Renal pelvis (tissue), 12 donors: ENCODE measurements around the gene NAT14. TPM values are rescaled to one million over a fixed set of nuclear protein-coding genes. Genes with fewer than 3 reads are reported as not detected.
"Not testable (repeated sequence)": the region's sequence is repeated elsewhere in the genome, so short reads cannot be mapped to it uniquely, and the experiment has no call there.

Experiments
- DNase-seq: peaks from one replicate; pipeline ENCODE4 v3.0.0-alpha.2; 2013
- long read RNA-seq, 16 experiments: transcript quantifications; one replicate each; lab custom pipeline, GENCODE V29; 2026
- polyA plus RNA-seq, 3 donors: library from polyadenylated mRNA; unstranded; fragments of 120-200 nt; gene quantifications; one replicate each; pipeline ENCODE4 v1.2.1, GENCODE V29; 2013; ENCODE audit not compliant: insufficient read length in 3 of 3

NAT14 gene, protein sequence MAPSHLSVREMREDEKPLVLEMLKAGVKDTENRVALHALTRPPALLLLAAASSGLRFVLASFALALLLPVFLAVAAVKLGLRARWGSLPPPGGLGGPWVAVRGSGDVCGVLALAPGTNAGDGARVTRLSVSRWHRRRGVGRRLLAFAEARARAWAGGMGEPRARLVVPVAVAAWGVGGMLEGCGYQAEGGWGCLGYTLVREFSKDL
- 10 to 100 TPM; 45.7 to 58.9 (median 58.8) TPM for polyA plus RNA-seq
- long read RNA-seq, donor 1, transcript NAT14-201 (3 exons, 1,536 nt) = major isoform, 25 of 27 reads
- long read RNA-seq, donor 1, partial matches to known transcripts = 0 of 27 reads
- long read RNA-seq, donor 1, other reads (novel, unspliced or antisense) = 0 of 27 reads
- long read RNA-seq, donor 2, transcript NAT14-201 (3 exons, 1,536 nt) = major isoform, 19 of 20 reads
- long read RNA-seq, donor 2, partial matches to known transcripts = 0 of 20 reads
- long read RNA-seq, donor 2, other reads (novel, unspliced or antisense) = 0 of 20 reads
- long read RNA-seq, donor 3, transcript NAT14-201 (3 exons, 1,536 nt) = major isoform, 40 of 42 reads
- long read RNA-seq, donor 3, partial matches to known transcripts = 0 of 42 reads
- long read RNA-seq, donor 3, other reads (novel, unspliced or antisense) = 0 of 42 reads
- long read RNA-seq, donor 4, transcript NAT14-201 (3 exons, 1,536 nt) = major isoform, 23 of 25 reads
- long read RNA-seq, donor 4, partial matches to known transcripts = 0 of 25 reads
- long read RNA-seq, donor 4, other reads (novel, unspliced or antisense) = 0 of 25 reads
- long read RNA-seq, donor 5, transcript NAT14-201 (3 exons, 1,536 nt) = major isoform, 16 of 17 reads
- long read RNA-seq, donor 5, partial matches to known transcripts = 0 of 17 reads
- long read RNA-seq, donor 5, other reads (novel, unspliced or antisense) = 0 of 17 reads
- long read RNA-seq, donor 6, transcript NAT14-201 (3 exons, 1,536 nt) = major isoform, 20 of 22 reads
- long read RNA-seq, donor 6, partial matches to known transcripts = 0 of 22 reads
- long read RNA-seq, donor 6, other reads (novel, unspliced or antisense) = 0 of 22 reads
- long read RNA-seq, donor 7, transcript NAT14-201 (3 exons, 1,536 nt) = major isoform, 29 of 33 reads
- long read RNA-seq, donor 7, partial matches to known transcripts = 0 of 33 reads
- long read RNA-seq, donor 7, other reads (novel, unspliced or antisense) = 0 of 33 reads
- long read RNA-seq, donor 8, transcript NAT14-201 (3 exons, 1,536 nt) = major isoform, 8 of 23 reads
- long read RNA-seq, donor 8, partial matches to known transcripts = 14 of 23 reads
- long read RNA-seq, donor 8, other reads (novel, unspliced or antisense) = 0 of 23 reads
- long read RNA-seq, donor 9, transcript NAT14-201 (3 exons, 1,536 nt) = major isoform, 39 of 146 reads
- long read RNA-seq, donor 9, partial matches to known transcripts = 105 of 146 reads
- long read RNA-seq, donor 9, other reads (novel, unspliced or antisense) = 0 of 146 reads
- long read RNA-seq, donor 10, transcript NAT14-201 (3 exons, 1,536 nt) = major isoform, 21 of 24 reads
- long read RNA-seq, donor 10, partial matches to known transcripts = 0 of 24 reads
- long read RNA-seq, donor 10, other reads (novel, unspliced or antisense) = 0 of 24 reads
- long read RNA-seq, donor 11, transcript NAT14-201 (3 exons, 1,536 nt) = major isoform, 21 of 22 reads
- long read RNA-seq, donor 11, partial matches to known transcripts = 0 of 22 reads
- long read RNA-seq, donor 11, other reads (novel, unspliced or antisense) = 0 of 22 reads
- long read RNA-seq, donor 12, transcript NAT14-201 (3 exons, 1,536 nt) = major isoform, 27 of 31 reads
- long read RNA-seq, donor 12, partial matches to known transcripts = 0 of 31 reads
- long read RNA-seq, donor 12, other reads (novel, unspliced or antisense) = 0 of 31 reads
- long read RNA-seq, donor 13, transcript NAT14-201 (3 exons, 1,536 nt) = major isoform, 12 of 14 reads
- long read RNA-seq, donor 13, partial matches to known transcripts = 0 of 14 reads
- long read RNA-seq, donor 13, other reads (novel, unspliced or antisense) = 0 of 14 reads
- long read RNA-seq, donor 14, transcript NAT14-201 (3 exons, 1,536 nt) = major isoform, 35 of 38 reads
- long read RNA-seq, donor 14, partial matches to known transcripts = 0 of 38 reads
- long read RNA-seq, donor 14, other reads (novel, unspliced or antisense) = 0 of 38 reads
- long read RNA-seq, donor 15, transcript NAT14-201 (3 exons, 1,536 nt) = major isoform, 30 of 32 reads
- long read RNA-seq, donor 15, partial matches to known transcripts = 0 of 32 reads
- long read RNA-seq, donor 15, other reads (novel, unspliced or antisense) = 0 of 32 reads
- long read RNA-seq, donor 16, transcript NAT14-201 (3 exons, 1,536 nt) = major isoform, 15 of 107 reads
- long read RNA-seq, donor 16, partial matches to known transcripts = 91 of 107 reads
- long read RNA-seq, donor 16, other reads (novel, unspliced or antisense) = 0 of 107 reads

DNA sequence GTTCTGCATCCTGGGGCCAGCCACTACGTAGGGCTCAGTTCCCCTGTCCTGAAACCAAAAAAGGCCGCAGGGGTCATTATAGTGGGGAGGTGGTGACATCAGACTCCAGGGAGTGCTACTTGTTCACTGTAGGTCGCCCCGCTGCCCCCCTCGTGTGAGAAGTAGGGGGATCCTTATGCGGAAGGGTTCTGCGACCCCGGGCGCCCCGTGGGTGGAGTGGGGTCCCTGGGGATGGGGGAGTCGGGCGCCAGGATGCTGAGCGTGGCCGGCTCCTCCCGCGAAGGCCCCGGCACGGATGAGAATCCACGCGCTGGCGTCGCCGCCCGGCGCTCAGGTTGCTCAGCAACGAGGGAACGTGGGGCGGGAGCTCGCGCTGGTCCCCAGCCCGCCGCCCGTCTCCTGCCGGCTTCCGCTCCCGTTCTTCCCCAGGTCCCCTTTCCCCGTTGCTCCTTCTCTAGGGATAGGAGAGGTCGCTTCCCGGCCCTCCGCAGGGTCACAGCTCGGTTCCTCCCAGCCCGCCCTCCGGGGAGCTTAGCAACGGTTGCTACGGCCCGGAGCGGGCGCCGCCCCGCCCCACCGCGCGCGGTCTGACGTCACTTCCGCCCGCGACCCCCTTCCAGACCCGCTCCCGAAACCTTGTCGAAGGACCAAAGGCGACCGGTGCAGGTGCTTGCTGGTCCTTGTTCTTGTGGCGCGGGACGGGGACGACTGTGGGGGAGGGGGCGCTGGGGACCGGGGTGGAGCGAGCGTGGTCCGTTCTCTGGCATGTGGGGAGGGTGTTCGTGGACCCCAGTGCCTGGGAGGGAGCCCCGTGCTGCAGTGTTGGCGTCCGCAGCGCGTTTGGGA lies at the start of gene NAT14:
TSS of gene NAT14 (plus strand) at position 596 of the 846 bp plus-strand sequence. CDS start 521 bp downstream, outside the sequence.
- DNase-seq = peak; percentile 78

DNA sequence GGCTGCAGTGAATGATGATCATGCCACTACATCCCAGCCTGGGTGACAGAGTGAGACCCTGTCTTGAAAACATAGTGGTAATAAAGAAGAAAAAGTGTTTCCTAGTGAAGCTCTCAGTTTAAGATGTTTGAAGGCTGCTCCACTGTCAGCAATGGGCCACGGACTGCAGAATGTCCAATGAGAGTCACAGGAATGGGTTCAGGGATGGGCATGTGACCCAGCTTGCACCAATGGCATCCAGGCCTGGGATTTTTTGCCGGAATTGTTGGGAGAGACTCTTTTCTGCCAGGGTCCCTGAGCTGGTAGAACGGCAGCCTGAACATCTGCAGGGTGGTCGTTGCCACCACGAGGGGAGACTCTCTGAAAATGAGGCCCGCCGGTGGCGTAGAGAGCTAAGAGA lies 48.1 kb upstream of the NAT14 start:
- DNase-seq = no peak

DNA sequence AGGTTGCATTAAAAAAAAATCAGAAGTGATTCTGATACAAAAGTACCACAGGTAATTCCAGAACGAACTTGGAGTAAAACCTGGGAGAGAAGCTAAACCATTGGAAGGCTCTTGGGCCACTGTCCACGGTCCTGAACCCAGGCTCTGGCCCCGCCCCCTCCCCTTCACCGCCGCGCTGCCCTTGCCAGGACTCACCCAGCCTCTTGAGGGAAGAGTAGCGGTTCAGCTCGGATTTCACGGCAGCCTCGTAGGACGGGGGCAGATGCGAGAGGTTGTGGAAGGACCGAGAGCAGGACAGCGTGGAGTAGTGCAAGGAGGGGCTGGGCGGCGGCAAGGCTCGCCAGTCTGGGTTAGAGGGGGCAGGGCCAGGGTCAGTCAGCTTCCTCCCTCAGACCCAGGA lies 47.6 kb upstream of the NAT14 start:
- peak; percentile 77 for DNase-seq

DNA sequence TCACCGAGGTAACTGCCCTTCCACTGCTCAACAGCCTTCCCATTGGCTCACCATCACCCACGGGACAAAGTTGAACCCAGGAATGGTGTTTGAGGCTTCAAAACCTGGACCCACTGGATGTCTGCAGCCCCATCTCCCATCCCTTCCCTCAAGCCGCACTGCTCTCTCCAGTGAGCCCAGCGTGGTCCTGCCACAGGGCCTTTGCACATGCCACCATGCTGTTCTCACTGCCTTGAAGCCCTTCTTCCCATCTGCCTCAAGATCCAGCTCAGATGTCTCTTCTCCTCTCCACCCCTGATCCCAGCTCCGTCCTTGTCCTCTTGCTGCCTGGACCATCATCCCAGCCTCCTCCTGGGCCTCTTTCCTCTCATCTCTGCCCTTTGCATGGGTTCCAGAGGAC lies 45.9 kb upstream of the NAT14 start:
- DNase-seq = no peak

DNA sequence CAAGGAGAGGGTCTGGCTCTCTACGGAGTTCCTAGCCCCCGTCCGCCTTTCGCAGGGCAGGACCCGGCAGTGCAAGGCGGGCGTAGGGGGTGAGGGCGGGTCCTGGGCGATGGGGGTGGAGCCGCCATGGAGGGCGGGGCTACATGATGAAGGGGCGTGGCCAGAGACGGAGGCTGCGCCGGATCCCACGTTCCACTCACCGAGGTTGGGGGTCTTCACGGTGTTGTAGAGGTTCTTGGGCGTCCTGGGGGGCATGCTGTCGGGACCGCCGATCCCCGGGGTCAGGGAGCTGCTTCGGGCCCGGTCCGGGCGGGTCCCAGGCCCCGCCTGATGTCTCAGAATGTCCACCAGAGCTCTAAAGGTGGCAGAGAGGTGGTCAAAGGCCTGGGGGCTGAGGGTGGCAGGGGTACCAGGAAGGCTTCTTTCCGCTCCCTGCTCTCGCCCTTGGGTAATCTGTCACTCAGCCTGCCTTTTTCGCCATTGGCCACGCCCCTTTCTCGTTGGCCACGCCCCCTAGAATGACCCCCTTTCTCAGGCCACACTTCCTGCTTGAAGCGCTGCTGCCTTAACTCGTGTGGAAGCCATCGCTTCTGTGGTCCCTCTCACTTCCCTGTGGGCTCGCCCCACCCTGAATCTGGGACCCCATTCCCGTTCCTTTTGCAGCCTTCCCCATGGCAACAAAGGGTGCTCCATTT lies 44.4 kb upstream of the NAT14 start:
- DNase-seq = no peak

DNA sequence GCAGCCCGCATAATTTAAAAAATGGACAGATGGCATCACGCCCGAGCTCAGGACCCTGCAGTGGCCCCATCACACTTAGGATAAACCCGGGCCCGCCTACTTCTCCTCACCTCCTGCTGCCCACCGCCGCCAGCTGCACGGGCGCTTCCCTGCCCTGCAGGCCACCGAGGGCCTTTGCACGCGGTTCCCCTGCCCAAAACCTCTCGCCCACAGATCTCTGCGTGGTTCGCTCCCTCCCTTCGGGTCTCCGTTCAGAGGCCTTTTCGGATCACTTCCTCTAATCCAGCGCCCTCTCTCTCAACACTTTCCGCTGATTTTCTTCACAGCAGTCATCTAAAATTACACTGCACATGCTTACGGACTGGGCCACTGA lies 43.7 kb upstream of the NAT14 start:
- DNase-seq = no peak

DNA sequence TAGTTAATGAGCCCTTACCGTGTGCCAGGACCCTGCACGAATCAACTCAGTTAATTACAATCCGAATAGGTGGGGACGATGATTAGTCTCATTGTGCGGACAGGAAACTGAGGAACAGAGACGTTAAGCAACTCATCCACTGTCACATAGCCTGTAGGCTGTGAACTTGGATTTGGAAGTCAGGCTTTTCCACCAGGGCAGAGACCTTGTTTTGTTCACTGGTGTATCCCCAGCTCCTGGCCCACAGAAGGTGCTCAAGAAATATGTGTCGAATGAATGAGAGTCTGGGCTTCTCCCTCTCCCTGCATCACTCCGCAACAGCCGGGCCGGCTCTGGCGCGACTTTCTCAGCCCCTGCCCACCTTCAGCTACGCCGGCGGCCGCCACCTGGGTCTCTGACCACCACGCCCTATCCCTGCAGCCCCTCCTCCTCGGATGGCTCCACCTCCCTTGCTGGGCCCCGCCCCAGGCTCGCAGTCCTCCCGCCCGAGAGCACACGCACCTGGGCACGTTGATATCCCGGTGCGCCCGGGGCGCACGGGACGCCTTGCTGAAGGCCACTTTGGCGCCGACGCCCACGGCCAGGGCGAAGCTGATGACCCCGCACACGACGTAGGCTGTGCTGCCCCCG lies 43.2 kb upstream of the NAT14 start:
- DNase-seq = no peak

DNA sequence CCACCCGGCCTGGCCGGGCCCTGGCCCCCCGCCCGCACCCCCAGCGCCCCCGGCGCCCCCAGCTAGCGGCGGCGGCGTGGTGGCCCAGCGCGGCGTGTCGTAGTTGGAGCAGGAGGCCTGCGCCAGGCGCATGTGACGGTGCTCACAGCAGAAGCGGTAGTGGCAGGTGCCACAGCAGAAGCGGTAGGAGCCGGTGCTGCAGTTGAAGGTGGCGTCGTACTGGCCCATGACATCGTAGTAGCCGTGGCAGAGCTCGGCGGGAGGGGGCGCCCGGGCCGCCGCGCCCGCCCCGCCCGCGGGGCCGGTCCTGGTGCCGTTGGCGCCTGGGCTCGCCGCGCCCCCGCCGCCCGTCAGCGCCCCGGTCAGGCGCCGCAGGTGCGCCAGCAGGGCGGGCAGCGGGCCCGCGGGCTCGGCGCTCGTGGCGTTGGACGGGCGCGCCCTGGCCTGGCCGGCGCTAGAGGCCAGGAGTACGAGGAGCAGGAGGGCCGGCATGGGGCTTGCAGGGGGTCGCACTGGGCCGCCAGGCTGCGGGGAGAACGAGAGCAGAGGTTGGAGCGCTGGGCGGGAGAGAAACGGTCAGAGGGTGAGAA lies 42.5 kb upstream of the NAT14 start:
- no peak for DNase-seq

DNA sequence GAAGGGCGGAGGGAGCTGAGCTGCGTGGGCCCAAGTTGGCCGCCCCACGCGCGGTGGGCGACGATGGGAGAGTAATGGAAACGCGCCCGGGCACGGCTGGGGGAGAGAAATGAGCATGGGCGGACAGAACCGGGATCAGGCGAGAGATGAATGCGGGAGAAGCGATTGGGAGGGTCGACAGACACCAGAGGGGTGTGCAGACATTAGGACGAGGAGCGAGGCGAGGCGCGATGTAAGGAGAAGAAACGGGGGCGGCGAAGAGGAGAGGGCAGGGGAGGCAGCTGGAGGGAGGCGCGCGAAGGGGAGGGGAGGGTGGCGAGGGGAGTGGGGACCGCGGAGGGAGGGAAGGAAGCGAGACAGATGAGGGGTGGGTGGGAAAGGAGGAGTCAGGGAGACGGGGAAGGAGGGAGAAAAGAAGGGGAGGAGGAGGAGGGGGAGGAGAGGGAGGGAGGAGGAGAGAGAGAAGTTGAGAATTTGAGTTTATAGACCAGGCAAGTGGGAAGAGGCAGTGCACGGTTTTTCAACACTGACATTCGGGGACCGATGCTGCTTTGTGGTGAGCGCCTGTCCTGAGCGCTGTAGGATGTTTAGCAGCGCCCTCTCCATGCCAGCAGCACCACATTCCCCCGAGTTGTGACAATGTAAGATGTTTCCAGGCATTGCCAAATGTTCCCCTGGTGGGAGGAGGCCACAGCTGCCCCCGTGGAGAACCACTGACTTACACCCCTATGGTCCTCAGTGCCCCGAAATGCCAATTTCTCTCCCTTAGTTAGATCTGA lies 41.8 kb upstream of the NAT14 start, which contains the start of gene SHISA7:
TSS of gene SHISA7 (minus strand) at position 256 of the 779 bp plus-strand sequence. CDS start 437 bp downstream, outside the sequence.
- no peak for DNase-seq

DNA sequence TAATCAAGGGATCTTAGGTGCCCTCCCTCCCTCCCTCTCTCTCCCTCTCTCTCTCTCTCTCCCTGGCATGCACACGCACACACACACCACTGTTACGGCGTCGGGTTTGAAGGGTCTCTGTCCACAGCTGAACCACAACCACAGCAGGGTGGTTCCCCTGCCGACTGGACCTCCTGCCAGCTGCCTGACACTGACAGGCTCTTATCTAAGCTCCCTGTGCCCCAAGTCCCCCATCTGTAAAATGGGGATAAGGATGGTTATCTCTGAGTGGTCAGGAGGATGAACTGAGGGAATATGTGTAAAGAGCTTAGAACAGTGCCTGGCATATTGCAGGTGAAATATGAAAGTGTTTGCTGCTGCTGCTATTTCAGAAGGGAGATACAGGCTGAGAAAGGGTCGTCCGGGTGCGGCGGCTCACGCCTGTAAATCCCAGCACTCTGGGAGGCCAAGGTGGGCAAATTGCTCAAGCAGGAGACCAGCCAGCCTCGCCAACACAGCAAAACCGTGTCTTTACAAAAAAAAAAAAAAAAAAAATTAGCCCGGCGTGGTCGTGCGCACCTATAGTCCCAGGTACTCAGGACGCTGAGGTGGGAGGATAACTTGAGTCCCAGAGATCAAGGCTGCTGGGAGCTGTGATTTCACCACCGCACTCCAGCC lies 41.0 kb upstream of the NAT14 start:
- no peak for DNase-seq

DNA sequence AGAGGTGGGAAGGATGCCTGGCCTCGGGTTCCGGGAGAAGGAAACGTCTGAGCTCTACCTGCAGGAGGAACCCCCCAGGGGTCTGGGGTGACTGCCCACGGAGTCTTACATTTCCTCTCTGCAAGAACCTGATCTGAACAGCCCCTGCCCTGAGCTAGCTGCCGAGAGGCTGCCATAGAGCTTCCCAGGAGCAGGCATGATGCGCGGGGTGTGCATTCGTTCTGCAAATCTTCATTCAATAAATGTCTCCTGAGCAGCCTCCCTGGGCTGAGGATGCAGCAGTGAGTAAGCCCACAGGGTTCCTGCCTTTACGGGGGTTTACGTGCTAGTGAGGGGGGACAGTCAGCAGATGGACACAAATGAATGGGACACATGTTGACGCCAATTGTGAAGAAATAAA lies 40.3 kb upstream of the NAT14 start:
- DNase-seq = no peak

DNA sequence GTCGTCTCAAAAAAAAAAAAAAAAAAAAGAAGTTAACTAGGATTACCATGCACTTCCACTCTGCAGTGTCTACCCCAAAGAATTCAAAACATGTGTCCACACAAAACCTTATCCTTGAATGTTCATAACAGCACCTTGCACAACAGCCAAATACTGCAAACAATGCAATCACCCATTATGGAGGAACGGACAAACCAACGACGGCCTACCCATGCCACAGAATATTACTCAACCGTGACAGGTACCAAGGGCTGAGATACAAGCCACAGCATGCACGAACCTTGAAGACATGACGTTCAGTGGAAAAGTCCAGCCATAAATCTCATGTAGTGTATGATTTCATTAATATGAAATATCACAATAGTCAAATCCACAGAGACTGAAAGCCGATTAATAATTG lies 38.9 kb upstream of the NAT14 start:
- no peak for DNase-seq

DNA sequence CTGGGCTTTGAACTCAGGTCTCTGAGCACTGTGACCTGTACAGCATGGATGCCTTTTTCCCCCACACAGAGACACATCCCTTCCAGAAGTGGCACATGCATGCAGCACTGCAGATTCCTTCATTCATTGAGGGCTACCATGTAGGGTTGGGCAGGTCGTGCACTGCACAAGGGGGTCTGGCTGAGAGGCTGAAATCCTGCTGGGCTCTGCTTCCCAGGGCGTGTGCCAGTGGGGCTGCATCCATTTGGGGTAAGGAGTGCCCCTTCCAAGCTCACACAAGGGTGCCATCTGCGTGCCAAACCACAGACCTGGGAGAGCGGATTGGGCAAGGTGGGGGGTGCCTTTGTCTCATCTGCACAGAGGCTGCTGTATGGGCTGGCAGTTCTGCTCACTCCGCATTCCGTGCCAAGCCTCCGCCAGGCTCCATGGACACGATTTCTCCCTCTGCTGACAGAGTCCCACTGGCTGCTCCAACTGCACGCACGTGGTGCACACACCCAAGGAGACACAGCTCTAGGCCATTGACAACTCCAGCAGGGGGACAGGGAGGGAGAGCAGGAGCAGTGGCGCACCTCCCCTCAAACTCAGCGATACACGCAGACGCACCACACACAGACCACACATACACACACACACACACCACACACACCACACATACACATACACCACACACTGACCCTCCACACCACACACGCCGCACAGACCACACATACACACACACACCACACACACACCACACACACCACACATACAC lies 37.4 kb upstream of the NAT14 start:
- DNase-seq = no peak

DNA sequence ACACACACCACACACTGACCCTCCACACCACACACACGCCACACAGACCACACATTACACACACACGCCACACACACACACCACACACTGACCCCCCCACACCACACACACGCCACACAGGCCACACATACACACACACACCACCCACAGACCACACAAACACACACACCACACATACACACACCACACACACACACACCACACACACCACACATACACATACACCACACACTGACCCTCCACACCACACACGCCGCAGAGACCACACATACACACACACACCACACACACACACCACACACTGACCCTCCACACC lies 36.9 kb upstream of the NAT14 start:
- not testable (repeated sequence) for DNase-seq

DNA sequence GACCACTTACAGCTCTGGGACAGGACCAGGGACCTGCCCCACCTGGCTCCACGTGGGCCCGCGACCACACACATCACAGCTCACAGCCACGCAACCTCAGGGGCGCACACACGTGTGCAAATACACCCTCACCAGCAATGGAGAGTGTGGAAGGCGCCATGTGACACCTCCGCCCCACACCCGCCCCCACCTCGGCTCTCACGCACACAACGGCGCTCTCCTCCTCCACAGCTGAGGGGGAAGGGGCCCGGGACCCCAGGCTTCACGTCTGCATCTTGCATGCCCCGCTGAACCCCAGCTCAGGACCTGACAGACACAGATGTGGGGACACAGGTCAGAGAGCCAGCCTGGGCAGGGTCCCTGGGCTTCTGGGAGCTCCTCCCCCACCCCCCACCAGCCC lies 35.5 kb upstream of the NAT14 start:
- DNase-seq = no peak
